HepG2 (cell line): ENCODE results near the gene MAPRE3. TPM values are rescaled to one million over a fixed set of nuclear protein-coding genes. Genes with fewer than 3 reads are reported as not detected.

Experiments
- ATAC-seq: fragments of 200-7000 bp; cut with Tn5 transposase; 3 replicates; pipeline ENCODE4 v1.9.1; 2020; ENCODE audit warnings: mild to moderate bottlenecking, moderate library complexity
- BruUV-seq: library from RNA; stranded (reverse); fragments of 400-500 nt; replicated peaks from 2 replicates; lab custom pipeline; 2021; lab: Mats Ljungman, UMichigan
- CTCF ChIA-PET: fragments of 300-600 bp; formaldehyde crosslinking; extraction: SDS; loops from one replicate; lab custom pipeline; 2021; ENCODE audit warnings: low total read pairs, inconsistent platforms, low intra/inter-chr PET ratio; lab: Yijun Ruan, JAX
- POLR2A ChIA-PET: fragments of 350-600 bp; sonication (Branson Sonifier 250); formaldehyde crosslinking; loops from one replicate; lab custom pipeline; 2020; ENCODE audit warnings: antibody characterized with exemption, inconsistent platforms; lab: Yijun Ruan, JAX
- DNase-seq: peaks from one replicate; pipeline ENCODE4 v3.0.0-alpha.2; 2015; ENCODE audit warnings: low spot score
- FAIRE-seq: peaks from 3 replicates; lab custom pipeline; 2011; peaks lifted over from hg19 to GRCh38; lab: Jason Lieb, UNC
- H2AFZ ChIP-seq: one replicate; pipeline ENCODE4 v1.6.1; 2011; ENCODE audit warnings: low read length, inconsistent platforms
- H3K27ac ChIP-seq: fragments of 300-600 bp; 3 replicates; pipeline ENCODE4 v1.8.0; 2011; ENCODE audit warnings: mixed run types, mild to moderate bottlenecking, mixed read lengths, low read length, inconsistent platforms; ENCODE audit not compliant: insufficient read depth; ENCODE audit errors: extremely low read length
- H3K27me3 ChIP-seq, 2 experiments: fragments of 200-600 bp in 1 of 2; 2 replicates in 1 of 2; 3 replicates in 1 of 2; pipeline versions ENCODE4 v1.6.0 to v1.8.0; 2011; ENCODE audit warnings: low read length in 2 of 2, mild to moderate bottlenecking in 2 of 2, moderate library complexity in 2 of 2, inconsistent platforms in 1 of 2; ENCODE audit not compliant: insufficient read depth in 2 of 2, control insufficient read depth in 1 of 2
- H3K36me3 ChIP-seq, 2 experiments: fragments of 200-600 bp in 1 of 2; replicated peaks in 1 of 2; 2 replicates in 1 of 2; 3 replicates in 1 of 2; pipeline versions ENCODE4 v1.5.1 to v1.8.0; 2011; ENCODE audit warnings: low read length in 2 of 2, inconsistent platforms in 1 of 2; ENCODE audit not compliant: insufficient read depth in 2 of 2, control insufficient read depth in 1 of 2
- H3K4me1 ChIP-seq: 2 replicates; pipeline ENCODE4 v1.5.1; 2012; ENCODE audit warnings: low read length, inconsistent platforms; ENCODE audit not compliant: insufficient read depth
- H3K4me2 ChIP-seq: 2 replicates; pipeline ENCODE4 v1.6.0; 2011; ENCODE audit warnings: low read depth, low read length, inconsistent platforms
- H3K4me3 ChIP-seq, 3 experiments: fragments of 200-600 bp in 1 of 3; sonication (generic), shearing (Covaris generic) in 1 of 3; replicated peaks in 1 of 3; 2 replicates each; pipeline ENCODE4 v1.5.1; 2011 to 2016; ENCODE audit warnings: low read length in 3 of 3, inconsistent platforms in 2 of 3, low read depth in 2 of 3, mild to moderate bottlenecking in 2 of 3, control low read depth in 1 of 3, mixed read lengths in 1 of 3; ENCODE audit not compliant: insufficient read depth in 1 of 3
- H3K79me2 ChIP-seq: one replicate; pipeline ENCODE4 v1.6.1; 2011; ENCODE audit warnings: low read length, inconsistent platforms; ENCODE audit not compliant: insufficient read depth
- H3K9ac ChIP-seq: 2 replicates; pipeline ENCODE4 v1.6.0; 2011; ENCODE audit warnings: mild to moderate bottlenecking, low read depth, low read length, inconsistent platforms; ENCODE audit not compliant: insufficient read depth
- H3K9me3 ChIP-seq: 2 replicates; pipeline ENCODE4 v1.5.1; 2012; ENCODE audit warnings: mild to moderate bottlenecking, low read length
- H4K20me1 ChIP-seq: 2 replicates; pipeline ENCODE4 v1.6.0; 2011; ENCODE audit warnings: inconsistent platforms, mild to moderate bottlenecking, low read length, moderate library complexity; ENCODE audit not compliant: insufficient read depth
- ARNT ChIP-seq: fragments of 450-650 bp; IDR thresholded peaks from 2 replicates; pipeline ENCODE4 v1.6.1; 2017
- ARNT2 ChIP-seq: sonication (generic); formaldehyde crosslinking; IDR thresholded peaks from 2 replicates; pipeline ENCODE4 v1.8.0; 2022; ENCODE audit warnings: mild to moderate bottlenecking, low read depth, missing genetic modification reagents, moderate library complexity
- ARNTL ChIP-seq: sonication (generic); formaldehyde crosslinking; IDR thresholded peaks from 2 replicates; pipeline ENCODE4 v1.4.0; 2020; ENCODE audit warnings: mild to moderate bottlenecking, missing genetic modification reagents
- ATF3 ChIP-seq: sonication (generic); formaldehyde crosslinking; IDR thresholded peaks from 2 replicates; pipeline ENCODE4 v1.4.0; 2020; ENCODE audit warnings: missing genetic modification reagents
- EED ChIP-seq: sonication (generic); formaldehyde crosslinking; IDR thresholded peaks from 2 replicates; pipeline ENCODE4 v1.5.0; 2020; ENCODE audit warnings: mild to moderate bottlenecking, missing genetic modification reagents
- LRRFIP1 ChIP-seq: sonication (generic); formaldehyde crosslinking; conservative IDR thresholded peaks from 2 replicates; pipeline ENCODE4 v1.4.0; 2020; ENCODE audit warnings: missing genetic modification reagents
- NCOR1 ChIP-seq: fragments of 200-600 bp; sonication (generic); IDR thresholded peaks from 2 replicates; pipeline ENCODE4 v1.7.0; 2017; ENCODE audit warnings: antibody characterized with exemption, low read length, borderline replicate concordance
- POLR2AphosphoS2 ChIP-seq: IDR thresholded peaks from 2 replicates; pipeline ENCODE4 v1.6.1; 2011; ENCODE audit warnings: low read depth, low read length, improper control_type of control experiment
- SMC3 ChIP-seq: IDR thresholded peaks from 2 replicates; pipeline ENCODE4 v1.6.1; 2011; ENCODE audit warnings: low read length, improper control_type of control experiment
- SP2 ChIP-seq: sonication (generic); formaldehyde crosslinking; IDR thresholded peaks from 2 replicates; pipeline ENCODE4 v1.5.1; 2020; ENCODE audit warnings: mild to moderate bottlenecking, missing genetic modification reagents
- ZBTB46 ChIP-seq: sonication (generic); formaldehyde crosslinking; IDR thresholded peaks from 2 replicates; pipeline ENCODE4 v1.4.0; 2020; ENCODE audit warnings: mild to moderate bottlenecking, missing genetic modification reagents, borderline replicate concordance
- ZFP36L1 ChIP-seq: sonication (generic); formaldehyde crosslinking; IDR thresholded peaks from 2 replicates; pipeline ENCODE4 v1.8.0; 2022; ENCODE audit warnings: mild to moderate bottlenecking, missing genetic modification reagents, moderate library complexity
- ZNF335 ChIP-seq: sonication (generic); formaldehyde crosslinking; IDR thresholded peaks from 2 replicates; pipeline ENCODE4 v1.4.0; 2020; ENCODE audit warnings: missing genetic modification reagents
- ZNF577 ChIP-seq: sonication (generic); formaldehyde crosslinking; IDR thresholded peaks from 2 replicates; pipeline ENCODE4 v1.4.0; 2020; ENCODE audit warnings: mild to moderate bottlenecking, low read depth, missing genetic modification reagents, borderline replicate concordance
- ZNF879 ChIP-seq: sonication (generic); formaldehyde crosslinking; IDR thresholded peaks from 2 replicates; pipeline ENCODE4 v1.8.1; 2023; ENCODE audit warnings: missing genetic modification reagents
- WGBS: methylation state at CpG from one replicate; pipeline ENCODE4 v1.1.6; 2017; ENCODE audit warnings: low lambda C conversion rate; 5-methylcytosine and 5-hydroxymethylcytosine counted together
- in situ Hi-C: cut with HindIII; loops from 2 replicates; pipeline ENCODE4 v1.10.0; 2017; ENCODE audit warnings: low pct_unique_long_range_greater_than_20kb; ENCODE audit not compliant: extremely low pct_ligation_motif_present
- intact Hi-C: fragments of 100-400 bp; cut with micrococcal nuclease; formaldehyde crosslinking; loops from one replicate; pipeline ENCODE4 v1.10.0; 2022; ENCODE audit not compliant: unreplicated experiment
- polyA plus RNA-seq, 8 experiments: library from polyadenylated mRNA; depleted of rRNA in 3 of 8; stranded (reverse) in 7 of 8; unstranded in 1 of 8; fragments of >200 nt; fragmentation: Illumina TruSeq in 4 of 8; extraction: Trizol in 4 of 8; gene quantifications; 2 replicates each; pipeline versions ENCODE4 v1.2.1 to v1.2.3, GENCODE V29; 2011 to 2016; ENCODE audit warnings: low read depth in 4 of 8, missing spikeins in 1 of 8, mixed read lengths in 1 of 8; ENCODE audit not compliant: insufficient read depth in 1 of 8
- total RNA-seq, 5 experiments: library from RNA; depleted of rRNA; stranded (reverse); fragments of >200 nt; fragmentation: Illumina TruSeq; extraction: Trizol; gene quantifications; 2 replicates each; pipeline ENCODE4 v1.2.3, GENCODE V29; 2016; ENCODE audit warnings: low read depth in 1 of 5

The MAPRE3 gene
- total and polyA plus RNA-seq, 2 of the 13 experiments (the other 11 are each of a cell fraction or from before 2014, with no cell fraction given), result 0.31 to 0.91 TPM

GRCh38 chr2:26970244-26970927 lies at the start of gene MAPRE3 (continued):
- no peak for TF ChIP-seq ZNF577 (CRISPR knock-in tag)
- TF ChIP-seq SP2 (CRISPR knock-in tag), result 0 out of 2 replicates have a peak, but pooled peaks have one; percentile 18
- no peak for TF ChIP-seq LRRFIP1 (CRISPR knock-in tag)
- TF ChIP-seq ATF3 (CRISPR knock-in tag), result no peak
- TF ChIP-seq POLR2AphosphoS2, result no peak

GRCh38 chr2:26921323-26921722 lies 49.1 kb upstream of the MAPRE3 start:
- no peak overlapping the region for H3K4me3 ChIP-seq
- BruUV-seq, result no TSS peak
- H3K27ac ChIP-seq, result no peak overlapping the region
- H3K4me2 ChIP-seq, result no peak overlapping the region
- no peaks in the 10 kb centered on the region for H3K79me2 ChIP-seq
- no peaks in the 10 kb centered on the region for H3K9me3 ChIP-seq
- no peak for ATAC-seq
- no peak overlapping the region for H2AFZ ChIP-seq
- peaks cover 2 to 35% of the 10 kb centered on the region in 2 experiments; a peak in 3 of 5 replicates for H3K27me3 ChIP-seq
- no peak for FAIRE-seq
- no peak overlapping the region for H3K9ac ChIP-seq
- DNase-seq, result no peak
- no peaks in the 10 kb centered on the region for H4K20me1 ChIP-seq
- ChIA-PET CTCF (no interaction called here), POLR2A (no interaction called here)
- in situ Hi-C loops (no loop called here), intact Hi-C loops (no loop called here)
- H3K4me1 ChIP-seq, result peaks cover 43% of the 10 kb centered on the region
- H3K36me3 ChIP-seq, result no peaks in the 10 kb centered on the region
- 61% methylated on average over 5 of the region's 5 CpGs for WGBS
- TF ChIP-seq ZBTB46 (no peak), EED (CRISPR knock-in tag) (no peak), NCOR1 (no peak), ARNTL (CRISPR knock-in tag) (no peak), SMC3 (no peak), ARNT (no peak), ZNF335 (CRISPR knock-in tag) (no peak), ZNF879 (CRISPR knock-in tag) (no peak), ARNT2 (CRISPR knock-in tag) (no peak), ZFP36L1 (CRISPR knock-in tag) (no peak)
